ENCODE results near the gene SPAG6. TPM values are rescaled to one million over a fixed set of nuclear protein-coding genes. Genes with fewer than 3 reads are reported as not detected.

Gene SPAG6
- total RNA-seq, result under 1 TPM in 1 of 2 donors, not detected in 1; 0.23 TPM
- not detected for polyA plus RNA-seq

GRCh38 chr10:22345301-22346095 lies at the start of gene SPAG6:
TSS of gene SPAG6 (plus strand) at chr10:22345496. CDS start at chr10:22345612, 116 bp downstream.
- WGBS, result 10% methylated on average over 83 of the region's 83 CpGs
- Histone ChIP-seq H3K9ac (ENCODE audit: low read depth in 1 of 2, low read length in 2 of 2) (no peak within 1 kb of the TSS), H3K4me3 (ENCODE audit: low read depth in 1 of 3, low read length in 3 of 3) (peak within 1 kb of the TSS in 1 of 3 donors; percentile 24), H3K27me3 (ENCODE audit: control insufficient read depth in 4 of 4, insufficient read depth in 4 of 4, low read length in 3 of 4) (peaks cover 4 to 32% (median 14%) of the 10 kb centered on the region in 4 donors), H3K4me1 (ENCODE audit: control insufficient read depth in 4 of 4, insufficient read depth in 4 of 4, low read length in 3 of 4) (peaks cover 0 to 10% (median 6%) of the 10 kb centered on the region in 4 donors), H3K36me3 (ENCODE audit: control insufficient read depth in 4 of 4, insufficient read depth in 3 of 4, low read depth in 1 of 4, low read length in 3 of 4) (no peaks in the 10 kb centered on the region), H3K9me3 (ENCODE audit: control insufficient read depth in 4 of 4, low read length in 3 of 4) (peaks cover 0 to 5% (median 3%) of the 10 kb centered on the region in 4 donors), H3K27ac (ENCODE audit: low read depth in 1 of 2, low read length in 2 of 2) (no peak within 1 kb of the TSS)
- no peak for TF ChIP-seq NR2F2 (IDR thresholded peaks at IDR 0.05)
- no peak for TF ChIP-seq SP1 (IDR thresholded peaks at IDR 0.05)
- TF ChIP-seq HNF4G (IDR thresholded peaks at IDR 0.05), result no peak
- no peak for TF ChIP-seq HNF4A (conservative IDR thresholded peaks at IDR 0.05)
- no peak for TF ChIP-seq RXRA (IDR thresholded peaks at IDR 0.05)
- no peak for TF ChIP-seq EGR1 (IDR thresholded peaks at IDR 0.05; ENCODE audit: low read depth in 2 of 2)
- TF ChIP-seq ZBTB33 (IDR thresholded peaks at IDR 0.05), result no peak
- TF ChIP-seq JUND (IDR thresholded peaks at IDR 0.05), result no peak
- TF ChIP-seq MAX (IDR thresholded peaks at IDR 0.05), result no peak
- no peak for TF ChIP-seq FOXA2 (IDR thresholded peaks at IDR 0.05)
- TF ChIP-seq GABPA (IDR thresholded peaks at IDR 0.05 in 1 of 2, conservative IDR thresholded peaks at IDR 0.05 in 1 of 2), result no peak
- no peak for TF ChIP-seq YY1 (IDR thresholded peaks at IDR 0.05)
- no peak for TF ChIP-seq ATF3 (IDR thresholded peaks at IDR 0.05)
- TF ChIP-seq CTCF (IDR thresholded peaks at IDR 0.05; ENCODE audit: low read depth, low read length, missing input control), result no peak
- no peak for TF ChIP-seq REST (IDR thresholded peaks at IDR 0.05)
- DNase-seq (ENCODE audit: low spot score), result peak; percentile 59

All from liver (tissue), 9 donors.